Measurements from ENCODE around the gene ROCK2. TPM values are rescaled to one million over a fixed set of nuclear protein-coding genes. Genes with fewer than 3 reads are reported as not detected.

ROCK2 gene
- polyA plus RNA-seq, 12 donors = 45.4 to 440 (median 50.0) TPM

Other genes with a start within 250 kb of the ROCK2 start
- gene SLC66A3, start 189.2 kb downstream of the ROCK2 start, polyA plus RNA-seq (ENCODE audit: insufficient read length in 12 of 12) = 10 to 100 TPM in 10 of 12 donors, not detected in 2; 10.8 to 21.7 (median 14.4) TPM
- gene E2F6, start 121.5 kb upstream of the ROCK2 start, polyA plus RNA-seq (ENCODE audit: insufficient read length in 12 of 12) = 10 to 100 TPM in 11 of 12 donors, not detected in 1; 11.2 to 24.1 (median 19.5) TPM
- gene GREB1, start 189.4 kb upstream of the ROCK2 start, polyA plus RNA-seq (ENCODE audit: insufficient read length in 12 of 12) = 10 to 100 TPM in 8 of 12 donors, 1 to 10 TPM in 3, not detected in 1; 9.0 to 18.8 (median 11.4) TPM